CD14-positive monocyte (primary cell): ENCODE results near the gene GLIPR1L1. TPM values are rescaled to one million over a fixed set of nuclear protein-coding genes. Genes with fewer than 3 reads are reported as not detected.

Experiments used
- DNase-seq, 3 donors: peaks; one replicate each; pipeline ENCODE4 v3.0.0-alpha.2; 2011 to 2022
- H2AFZ ChIP-seq: 2 replicates; pipeline ENCODE4 v1.6.0; 2012; ENCODE audit warnings: mild to moderate bottlenecking, low read depth, low read length, inconsistent platforms; ENCODE audit not compliant: insufficient read depth, poor library complexity, severe bottlenecking
- H3K27ac ChIP-seq, 2 donors: 1 replicate in 1 of 2; 2 replicates in 1 of 2; pipeline ENCODE4 v1.5.1; 2012 to 2013; ENCODE audit warnings: low read length in 2 of 2, control low read depth in 1 of 2, inconsistent platforms in 1 of 2, low read depth in 1 of 2, mild to moderate bottlenecking in 1 of 2
- H3K27me3 ChIP-seq, 2 donors: one replicate each; pipeline versions ENCODE4 v1.6.0 to v1.6.1; 2011 to 2013; ENCODE audit warnings: low read length in 2 of 2; ENCODE audit not compliant: control insufficient read depth in 2 of 2, insufficient read depth in 2 of 2
- H3K36me3 ChIP-seq, 2 donors: replicated peaks in 1 of 2; 1 replicate in 1 of 2; 2 replicates in 1 of 2; pipeline versions ENCODE4 v1.5.1 to v1.6.1; 2012 to 2013; ENCODE audit warnings: low read length in 2 of 2, control low read depth in 1 of 2, inconsistent platforms in 1 of 2, mild to moderate bottlenecking in 1 of 2; ENCODE audit not compliant: insufficient read depth in 2 of 2, control insufficient read depth in 1 of 2
- H3K4me1 ChIP-seq, 2 donors: 1 replicate in 1 of 2; 2 replicates in 1 of 2; pipeline versions ENCODE4 v1.5.1 to v1.6.1; 2012 to 2013; ENCODE audit warnings: low read length in 2 of 2, control low read depth in 1 of 2, inconsistent platforms in 1 of 2, mild to moderate bottlenecking in 1 of 2, moderate library complexity in 1 of 2; ENCODE audit not compliant: insufficient read depth in 2 of 2, control insufficient read depth in 1 of 2
- H3K4me2 ChIP-seq: replicated peaks from 2 replicates; pipeline ENCODE3; 2012; ENCODE audit warnings: low read length, moderate library complexity, mild to moderate bottlenecking; ENCODE audit not compliant: poor library complexity, severe bottlenecking; ENCODE audit errors: extremely low read depth
- H3K4me3 ChIP-seq, 3 experiments: fragments of 200-600 bp in 1 of 3; sonication (generic) in 1 of 3; replicated peaks in 1 of 3; 1 replicate in 2 of 3; 2 replicates in 1 of 3; pipeline ENCODE4 v1.5.1; 2011 to 2013; ENCODE audit warnings: low read length in 3 of 3, mild to moderate bottlenecking in 3 of 3, control low read depth in 2 of 3, low read depth in 2 of 3, inconsistent platforms in 1 of 3, moderate library complexity in 1 of 3
- H3K79me2 ChIP-seq: 2 replicates; pipeline ENCODE4 v1.6.0; 2012; ENCODE audit warnings: mild to moderate bottlenecking, control low read depth, inconsistent platforms, low read length, moderate library complexity; ENCODE audit not compliant: insufficient read depth
- H3K9ac ChIP-seq: 2 replicates; pipeline ENCODE4 v1.6.0; 2017; ENCODE audit warnings: low read length, mild to moderate bottlenecking; ENCODE audit not compliant: insufficient read depth, poor library complexity, severe bottlenecking
- H3K9me3 ChIP-seq, 2 donors: replicated peaks in 1 of 2; 1 replicate in 1 of 2; 2 replicates in 1 of 2; pipeline versions ENCODE4 v1.5.1 to v1.6.1; 2012 to 2013; ENCODE audit warnings: low read length in 2 of 2, control low read depth in 1 of 2; ENCODE audit not compliant: control insufficient read depth in 1 of 2, insufficient read depth in 1 of 2
- H4K20me1 ChIP-seq: 2 replicates; pipeline ENCODE4 v1.6.0; 2012; ENCODE audit warnings: mild to moderate bottlenecking, low read length, control low read depth, moderate library complexity; ENCODE audit not compliant: insufficient read depth
- H3K27ac Mint-ChIP-seq, 7 donors: one replicate each; pipeline ENCODE4 v1.8.0; 2020; ENCODE audit warnings: mild to moderate bottlenecking in 7 of 7, mixed read lengths in 7 of 7, moderate library complexity in 6 of 7, inconsistent platforms in 2 of 7
- H3K27me3 Mint-ChIP-seq, 3 donors: one replicate each; pipeline ENCODE4 v1.8.0; 2021 to 2022; ENCODE audit warnings: low read depth in 3 of 3, mild to moderate bottlenecking in 3 of 3, mixed read lengths in 3 of 3, moderate library complexity in 3 of 3, inconsistent platforms in 1 of 3
- H3K36me3 Mint-ChIP-seq, 2 donors: one replicate each; pipeline ENCODE4 v1.8.0; 2020; ENCODE audit warnings: mixed read lengths in 2 of 2, inconsistent platforms in 1 of 2, mild to moderate bottlenecking in 1 of 2
- H3K4me1 Mint-ChIP-seq: one replicate; pipeline ENCODE4 v1.8.0; 2020; ENCODE audit warnings: mild to moderate bottlenecking, mixed read lengths
- H3K4me3 Mint-ChIP-seq, 2 donors: one replicate each; pipeline ENCODE4 v1.8.0; 2020; ENCODE audit warnings: mild to moderate bottlenecking in 2 of 2, mixed read lengths in 2 of 2, moderate library complexity in 1 of 2
- H3K9me3 Mint-ChIP-seq, 7 donors: one replicate each; pipeline ENCODE4 v1.8.0; 2020 to 2022; ENCODE audit warnings: mixed read lengths in 7 of 7, mild to moderate bottlenecking in 6 of 7, moderate library complexity in 6 of 7, inconsistent platforms in 2 of 7
- CTCF ChIP-seq: fragments of 200-600 bp; IDR thresholded peaks from one replicate; pipeline ENCODE4 v1.8.0; 2022; ENCODE audit warnings: antibody characterized with exemption, mild to moderate bottlenecking
- WGBS: methylation state at CpG from one replicate; pipeline ENCODE4 v1.1.5; 2013; ENCODE audit warnings: missing lambda C conversion rate; ENCODE audit not compliant: insufficient coverage; 5-methylcytosine and 5-hydroxymethylcytosine counted together
- intact Hi-C, 2 donors: fragments of 100-400 bp; cut with micrococcal nuclease; formaldehyde crosslinking; loops; one replicate each; pipeline versions ENCODE4 v1.15.0 to v1.15.1; 2023
- polyA plus RNA-seq, 3 donors: library from polyadenylated mRNA; depleted of rRNA in 1 of 3; unstranded in 2 of 3; stranded (reverse) in 1 of 3; fragments of 300-500 nt in 2 of 3; fragments of >200 nt in 1 of 3; fragmentation: Illumina TruSeq in 2 of 3; gene quantifications; 1 replicate in 2 of 3; 2 replicates in 1 of 3; pipeline ENCODE4 v1.2.3, GENCODE V29; 2012 to 2021

GLIPR1L1 gene
- polyA plus RNA-seq, 3 donors: not detected

- Mint-ChIP-seq H3K4me3 (no peak overlapping the region), H3K36me3 (no peaks in the 10 kb centered on the region), H3K9me3 (peaks cover 0 to 15% (median 8%) of the 10 kb centered on the region in 7 donors), H3K4me1 (peaks cover 2% of the 10 kb centered on the region), H3K27ac (no peak overlapping the region), H3K27me3 (peaks cover 0 to 4% (median 2%) of the 10 kb centered on the region in 3 donors)
- no peak overlapping the region for H3K4me3 ChIP-seq
- H4K20me1 ChIP-seq: no peaks in the 10 kb centered on the region
- no peaks in the 10 kb centered on the region for H3K9me3 ChIP-seq
- intact Hi-C loops: no loop called here
- WGBS: 94% methylated on average over 4 of the region's 4 CpGs
- H3K4me2 ChIP-seq: no peak overlapping the region
- H3K4me1 ChIP-seq: no peaks in the 10 kb centered on the region
- no peak for TF ChIP-seq CTCF
- H3K79me2 ChIP-seq: no peaks in the 10 kb centered on the region
- H3K36me3 ChIP-seq: no peaks in the 10 kb centered on the region
- no peak overlapping the region for H3K27ac ChIP-seq
- H3K9ac ChIP-seq: no peak overlapping the region
- no peak overlapping the region for H2AFZ ChIP-seq
- no peak for DNase-seq
- no peaks in the 10 kb centered on the region for H3K27me3 ChIP-seq
Observed at GRCh38 chr12:75349946-75350345, 15.5 kb downstream of the GLIPR1L1 start.

GRCh38 chr12:75350413-75350812, 15.9 kb downstream of the GLIPR1L1 start:
- Histone ChIP-seq H3K4me2 (no peak overlapping the region), H4K20me1 (no peaks in the 10 kb centered on the region), H3K9ac (no peak overlapping the region), H2AFZ (no peak overlapping the region), H3K27ac (no peak overlapping the region), H3K79me2 (no peaks in the 10 kb centered on the region), H3K27me3 (no peaks in the 10 kb centered on the region), H3K36me3 (no peaks in the 10 kb centered on the region), H3K9me3 (no peaks in the 10 kb centered on the region), H3K4me1 (no peaks in the 10 kb centered on the region), H3K4me3 (no peak overlapping the region)
- intact Hi-C loops: no loop called here
- WGBS: 93% methylated on average over 2 of the region's 2 CpGs
- no peaks in the 10 kb centered on the region for H3K36me3 Mint-ChIP-seq
- TF ChIP-seq CTCF: no peak
- H3K4me3 Mint-ChIP-seq: no peak overlapping the region
- no peak for DNase-seq
- peaks cover 2% of the 10 kb centered on the region for H3K4me1 Mint-ChIP-seq
- no peak overlapping the region for H3K27ac Mint-ChIP-seq
- peaks cover 0 to 17% (median 11%) of the 10 kb centered on the region in 7 donors for H3K9me3 Mint-ChIP-seq
- peaks cover 0 to 4% (median 2%) of the 10 kb centered on the region in 3 donors for H3K27me3 Mint-ChIP-seq
